Type B pancreatic cell (in vitro differentiated cells): Measurements from ENCODE around the gene XCR1. TPM values are rescaled to one million over a fixed set of nuclear protein-coding genes. Genes with fewer than 3 reads are reported as not detected.
"Not testable (repeated sequence)": the region's sequence is repeated elsewhere in the genome, so short reads cannot be mapped to it uniquely, and the experiment has no call there.

Experiments used
- DNase-seq: peaks from one replicate; pipeline ENCODE4 v3.0.0; 2021; ENCODE audit warnings: mixed read lengths; ENCODE audit not compliant: unreplicated experiment; ENCODE audit errors: extremely low spot score
- H3K27ac Mint-ChIP-seq: 2 replicates; pipeline ENCODE4 v1.8.0; 2021; ENCODE audit warnings: mild to moderate bottlenecking, mixed read lengths
- H3K27me3 Mint-ChIP-seq: 2 replicates; pipeline ENCODE4 v1.8.0; 2021; ENCODE audit warnings: mixed read lengths
- H3K36me3 Mint-ChIP-seq: 2 replicates; pipeline ENCODE4 v1.8.0; 2021; ENCODE audit warnings: mixed read lengths
- H3K4me1 Mint-ChIP-seq: one replicate; pipeline ENCODE4 v1.8.0; 2021; ENCODE audit warnings: mixed read lengths; ENCODE audit not compliant: unreplicated experiment
- H3K4me3 Mint-ChIP-seq: 2 replicates; pipeline ENCODE4 v1.8.0; 2021; ENCODE audit warnings: mild to moderate bottlenecking, mixed read lengths
- H3K9me3 Mint-ChIP-seq: 2 replicates; pipeline ENCODE4 v1.8.0; 2021; ENCODE audit warnings: mixed read lengths
- total RNA-seq: library from RNA; stranded (reverse); gene quantifications from 2 replicates; pipeline ENCODE4 v1.2.1, GENCODE V29; 2021; ENCODE audit warnings: low replicate concordance
- TF ChIP-seq, protein P1 (sequence below): fragments of 200-600 bp; sonication (generic); conservative IDR thresholded peaks from 2 replicates; pipeline ENCODE4 v1.5.0; 2021; ENCODE audit warnings: antibody characterized with exemption, mild to moderate bottlenecking

Gene XCR1
- total RNA-seq, 1 donor from 2014 or later: 3.6 TPM

DNA sequence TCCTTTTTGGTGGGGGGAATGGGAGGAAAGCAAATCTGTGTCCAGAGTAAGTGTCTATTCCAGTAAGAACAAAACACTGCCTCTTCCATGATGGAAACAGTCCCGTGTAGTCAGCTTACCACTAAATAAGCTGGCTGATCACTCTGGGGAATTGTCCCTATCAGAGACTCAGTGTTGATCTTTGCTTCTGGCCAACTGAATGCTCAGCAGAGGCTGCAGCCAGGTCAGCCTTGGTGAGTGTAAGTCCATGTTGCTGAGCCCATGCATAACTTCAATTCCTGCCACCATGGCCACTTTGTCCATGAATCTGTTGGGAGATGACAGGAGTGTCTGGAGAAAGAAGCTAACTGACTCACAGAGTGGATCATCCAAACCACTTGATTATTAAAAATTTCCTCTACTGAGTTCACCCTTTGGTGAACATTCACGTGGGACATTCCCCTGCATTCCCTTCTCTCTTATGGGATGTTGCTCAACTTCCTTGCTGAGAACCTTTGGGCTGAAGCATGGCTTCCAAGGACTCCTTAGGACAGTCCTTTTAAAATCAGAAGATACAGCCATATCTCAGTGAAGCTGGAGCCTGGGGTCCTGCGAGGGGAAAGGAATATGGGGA is 33.9 kb upstream of the XCR1 start:
- Mint-ChIP-seq H3K9me3 (no peaks in the 10 kb centered on the region), H3K4me1 (peaks cover 8% of the 10 kb centered on the region), H3K36me3 (no peaks in the 10 kb centered on the region), H3K27me3 (peaks cover 14% of the 10 kb centered on the region), H3K4me3 (no peak overlapping the region), H3K27ac (no peak overlapping the region)
- no peak for DNase-seq
- TF ChIP-seq, protein P1, sequence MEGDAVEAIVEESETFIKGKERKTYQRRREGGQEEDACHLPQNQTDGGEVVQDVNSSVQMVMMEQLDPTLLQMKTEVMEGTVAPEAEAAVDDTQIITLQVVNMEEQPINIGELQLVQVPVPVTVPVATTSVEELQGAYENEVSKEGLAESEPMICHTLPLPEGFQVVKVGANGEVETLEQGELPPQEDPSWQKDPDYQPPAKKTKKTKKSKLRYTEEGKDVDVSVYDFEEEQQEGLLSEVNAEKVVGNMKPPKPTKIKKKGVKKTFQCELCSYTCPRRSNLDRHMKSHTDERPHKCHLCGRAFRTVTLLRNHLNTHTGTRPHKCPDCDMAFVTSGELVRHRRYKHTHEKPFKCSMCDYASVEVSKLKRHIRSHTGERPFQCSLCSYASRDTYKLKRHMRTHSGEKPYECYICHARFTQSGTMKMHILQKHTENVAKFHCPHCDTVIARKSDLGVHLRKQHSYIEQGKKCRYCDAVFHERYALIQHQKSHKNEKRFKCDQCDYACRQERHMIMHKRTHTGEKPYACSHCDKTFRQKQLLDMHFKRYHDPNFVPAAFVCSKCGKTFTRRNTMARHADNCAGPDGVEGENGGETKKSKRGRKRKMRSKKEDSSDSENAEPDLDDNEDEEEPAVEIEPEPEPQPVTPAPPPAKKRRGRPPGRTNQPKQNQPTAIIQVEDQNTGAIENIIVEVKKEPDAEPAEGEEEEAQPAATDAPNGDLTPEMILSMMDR: no peak

DNA sequence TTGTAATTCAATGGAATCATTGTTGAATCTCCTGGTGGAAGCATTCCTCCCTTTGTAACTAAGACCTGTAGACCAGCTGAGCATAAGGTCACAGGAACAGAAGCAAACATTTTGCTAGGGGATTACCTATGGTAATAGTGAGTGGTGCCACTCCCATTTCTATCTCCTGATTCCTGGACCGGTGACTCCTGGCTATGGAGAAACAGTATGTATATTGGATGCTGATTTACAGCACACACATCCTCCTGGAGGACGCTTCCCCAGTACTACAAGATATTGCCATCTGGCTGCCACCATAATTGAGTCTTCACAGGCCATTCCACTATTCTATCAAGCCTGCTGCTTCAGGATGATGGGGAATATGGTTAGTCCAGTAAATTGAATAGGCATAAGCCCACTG is 33.3 kb upstream of the XCR1 start:
- TF ChIP-seq, protein P1: no peak
- Mint-ChIP-seq H3K27me3 (peaks cover 14% of the 10 kb centered on the region), H3K27ac (no peak overlapping the region)

DNA sequence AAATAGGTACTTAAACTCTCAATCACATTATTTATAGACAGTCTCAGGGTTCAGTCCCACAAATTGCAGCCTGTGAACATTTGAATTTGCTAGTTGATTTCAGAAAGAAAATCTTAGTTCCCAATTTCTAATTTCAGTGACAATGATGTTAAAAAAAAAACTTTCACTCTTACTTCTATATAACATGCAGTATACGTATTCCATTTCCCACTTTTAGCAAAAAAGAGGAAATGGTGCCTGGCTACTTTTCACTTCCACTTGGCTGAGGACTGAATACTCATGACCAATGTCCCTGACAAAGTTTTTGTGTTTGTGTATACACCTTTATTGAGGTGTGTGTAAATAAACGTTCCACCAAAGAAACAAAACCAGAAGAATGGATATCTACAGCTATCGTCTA is 32.1 kb upstream of the XCR1 start:
- Mint-ChIP-seq H3K36me3 (no peaks in the 10 kb centered on the region), H3K9me3 (no peaks in the 10 kb centered on the region), H3K4me3 (no peak overlapping the region), H3K4me1 (no peaks in the 10 kb centered on the region), H3K27ac (no peak overlapping the region), H3K27me3 (peaks cover 16% of the 10 kb centered on the region)
- no peak for DNase-seq
- TF ChIP-seq, protein P1: no peak

More for the DNA sequence above, 33.3 kb upstream of the XCR1 start:
- no peak overlapping the region for H3K4me3 Mint-ChIP-seq
- H3K36me3 Mint-ChIP-seq: no peaks in the 10 kb centered on the region
- no peak for DNase-seq
- peaks cover 5% of the 10 kb centered on the region for H3K4me1 Mint-ChIP-seq
- H3K9me3 Mint-ChIP-seq: no peaks in the 10 kb centered on the region

DNA sequence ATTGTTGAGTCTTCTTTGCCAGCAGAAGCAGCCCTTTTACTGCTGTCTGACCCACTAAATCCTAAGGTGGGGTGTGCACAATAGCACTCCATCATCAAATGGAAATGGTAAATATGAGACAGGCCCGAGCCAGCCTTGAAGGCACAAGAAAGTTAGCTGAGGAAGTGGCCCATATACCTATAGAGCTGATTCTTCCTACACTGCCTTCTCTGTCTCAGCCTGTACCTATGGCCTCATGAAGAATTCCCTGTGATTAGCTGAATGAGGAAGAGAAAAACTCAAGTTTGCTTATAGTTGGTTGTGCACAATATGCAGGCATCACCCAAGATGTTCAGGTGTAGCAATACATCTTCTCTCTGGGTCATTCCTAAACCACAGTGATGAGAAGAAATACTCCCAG is 31.7 kb upstream of the XCR1 start:
- Mint-ChIP-seq H3K9me3 (no peaks in the 10 kb centered on the region), H3K27ac (no peak overlapping the region), H3K27me3 (peaks cover 18% of the 10 kb centered on the region), H3K4me3 (no peak overlapping the region), H3K36me3 (no peaks in the 10 kb centered on the region), H3K4me1 (no peaks in the 10 kb centered on the region)
- TF ChIP-seq, protein P1: no peak
- no peak for DNase-seq

DNA sequence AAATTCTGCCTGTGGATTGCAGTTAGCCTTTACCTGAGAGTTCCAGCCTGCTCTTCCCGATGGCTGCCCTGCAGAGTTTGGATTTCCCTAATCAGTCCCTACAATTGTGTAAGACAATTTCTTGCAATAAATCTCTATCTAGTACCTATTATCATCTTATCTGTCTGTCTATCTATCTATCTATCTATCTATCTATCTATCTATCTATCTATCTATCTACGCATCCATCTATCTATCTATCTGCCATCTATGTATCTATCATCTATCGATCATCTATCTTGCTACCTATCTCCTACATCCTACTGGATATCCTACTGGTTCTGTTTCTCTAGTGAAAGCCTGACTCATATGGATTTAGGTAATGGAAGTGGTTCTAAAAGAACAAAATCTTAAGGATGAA is 30.4 kb upstream of the XCR1 start:
- H3K9me3 Mint-ChIP-seq: no peaks in the 10 kb centered on the region
- no peak overlapping the region for H3K4me3 Mint-ChIP-seq
- no peak for DNase-seq
- TF ChIP-seq, protein P1: no peak
- no peaks in the 10 kb centered on the region for H3K36me3 Mint-ChIP-seq
- H3K27ac Mint-ChIP-seq: no peak overlapping the region
- no peaks in the 10 kb centered on the region for H3K4me1 Mint-ChIP-seq
- H3K27me3 Mint-ChIP-seq: peaks cover 18% of the 10 kb centered on the region

DNA sequence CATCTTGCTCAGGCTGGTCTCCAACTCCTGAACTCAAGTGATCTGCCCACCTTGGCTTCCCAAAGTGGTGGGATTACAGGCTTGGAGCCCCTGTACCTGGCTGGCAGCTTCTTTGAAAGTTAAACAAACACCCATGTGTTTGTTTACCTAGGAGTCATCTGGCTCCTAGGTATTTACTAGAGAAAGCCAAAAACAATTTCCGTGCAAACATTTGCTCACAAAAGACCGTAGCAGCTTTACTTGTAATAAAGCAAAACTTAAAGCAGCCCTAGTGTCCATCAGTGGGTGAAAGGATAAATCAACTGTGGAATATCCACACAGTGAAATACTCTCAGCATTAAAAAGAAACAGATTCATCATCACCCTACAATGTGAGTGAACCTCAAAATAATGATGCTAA is 29.4 kb upstream of the XCR1 start:
- Mint-ChIP-seq H3K4me1 (no peaks in the 10 kb centered on the region), H3K36me3 (no peaks in the 10 kb centered on the region), H3K27ac (no peak overlapping the region), H3K4me3 (no peak overlapping the region), H3K9me3 (no peaks in the 10 kb centered on the region), H3K27me3 (peaks cover 18% of the 10 kb centered on the region)
- DNase-seq: no peak
- TF ChIP-seq, protein P1: no peak

DNA sequence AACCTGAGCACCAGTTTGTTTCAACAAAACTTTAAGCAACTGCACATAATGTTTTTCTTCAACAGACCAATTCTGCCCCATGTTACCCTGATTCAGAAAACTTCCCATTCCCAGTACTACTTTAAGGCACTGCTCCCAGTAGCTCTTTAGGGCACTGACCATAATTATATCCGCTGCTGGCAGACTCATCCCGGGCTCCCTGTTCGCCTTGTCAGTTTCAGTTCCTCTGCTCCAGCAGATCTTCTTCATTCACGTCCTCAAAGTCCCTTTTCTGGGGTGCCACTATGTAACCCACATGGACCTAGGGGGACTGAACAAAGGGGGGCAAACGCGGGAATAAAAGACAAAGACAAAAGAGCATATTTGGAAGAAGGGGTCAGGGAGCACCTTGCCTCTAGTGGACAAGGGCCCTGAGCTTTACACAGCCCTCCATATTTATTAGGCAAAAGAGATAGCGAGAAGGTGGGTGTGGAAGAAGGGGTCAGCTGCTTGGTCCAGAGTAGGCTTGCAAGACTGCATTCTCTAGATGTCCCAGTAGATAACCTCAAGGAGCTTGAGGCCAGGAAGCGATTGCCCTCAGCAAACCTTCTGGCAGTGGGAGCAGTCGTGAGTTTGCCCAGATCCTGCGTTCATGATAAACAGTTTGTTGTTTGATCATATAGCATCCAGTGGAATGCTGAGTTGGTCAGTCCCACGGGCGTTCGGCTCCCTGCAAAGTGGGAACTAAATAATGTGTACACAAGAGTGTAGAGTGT is 26.7 kb upstream of the XCR1 start:
- H3K9me3 Mint-ChIP-seq, H3K27ac Mint-ChIP-seq, H3K4me3 Mint-ChIP-seq, H3K36me3 Mint-ChIP-seq, DNase-seq, H3K4me1 Mint-ChIP-seq: not testable (repeated sequence)
- peaks cover 15% of the 10 kb centered on the region for H3K27me3 Mint-ChIP-seq

DNA sequence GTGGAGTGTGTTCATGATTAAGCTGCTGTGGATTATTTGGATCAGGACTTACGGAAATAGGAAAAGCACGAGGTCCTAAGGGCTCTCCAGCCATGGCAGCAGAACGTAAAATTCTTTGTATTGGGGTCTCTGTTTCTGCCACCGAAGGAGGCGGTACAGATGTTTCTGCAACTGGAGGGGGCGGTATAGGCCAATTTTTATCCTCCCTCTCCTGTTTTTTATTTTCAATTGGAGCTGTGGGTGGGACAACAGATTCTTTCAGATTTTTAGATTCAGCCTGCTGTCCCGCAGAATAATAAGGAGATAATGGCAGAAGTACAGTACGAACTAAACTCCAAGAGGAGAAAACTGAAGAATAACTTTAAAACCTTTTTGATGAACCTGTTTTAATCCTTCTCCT is 26.0 kb upstream of the XCR1 start:
- H3K27ac Mint-ChIP-seq, H3K4me3 Mint-ChIP-seq, H3K36me3 Mint-ChIP-seq, H3K4me1 Mint-ChIP-seq, DNase-seq, H3K9me3 Mint-ChIP-seq: not testable (repeated sequence)
- peaks cover 15% of the 10 kb centered on the region for H3K27me3 Mint-ChIP-seq
